Activated CD8-positive, alpha-beta memory T cell treated with anti-CD3 and anti-CD28 coated beads, Interleukin-2, amount 10 ng/mL, durations not matched to agents 7 days and 5 days (primary cell): ENCODE measurements around the gene DLG2. TPM values are rescaled to one million over a fixed set of nuclear protein-coding genes. Genes with fewer than 3 reads are reported as not detected.

Source experiments
- ATAC-seq: fragments of 150-1000 bp; cut with Tn5 transposase; one replicate; pipeline ENCODE4 v1.10.0; 2021; ENCODE audit warnings: moderate library complexity
- CTCF ChIA-PET: fragments of 350-600 bp; sonication (Branson Sonifier 250); formaldehyde crosslinking; loops from one replicate; lab custom pipeline; 2021; ENCODE audit warnings: antibody characterized with exemption; lab: Charles Lee
- DNase-seq: peaks from one replicate; pipeline ENCODE4 v3.0.0-alpha.2; 2020
- H3K27ac Mint-ChIP-seq: one replicate; pipeline ENCODE4 v1.8.0; 2021; ENCODE audit warnings: mild to moderate bottlenecking, mixed read lengths
- H3K27me3 Mint-ChIP-seq: one replicate; pipeline ENCODE4 v1.8.0; 2021; ENCODE audit warnings: mixed read lengths
- H3K36me3 Mint-ChIP-seq: one replicate; pipeline ENCODE4 v1.8.0; 2021; ENCODE audit warnings: mild to moderate bottlenecking, mixed read lengths
- H3K4me1 Mint-ChIP-seq: one replicate; pipeline ENCODE4 v1.8.0; 2021; ENCODE audit warnings: mixed read lengths
- H3K4me3 Mint-ChIP-seq: one replicate; pipeline ENCODE4 v1.8.0; 2021; ENCODE audit warnings: mild to moderate bottlenecking, moderate library complexity, mixed read lengths
- H3K9me3 Mint-ChIP-seq: one replicate; pipeline ENCODE4 v1.8.0; 2022; ENCODE audit warnings: low read depth, mixed read lengths
- total RNA-seq, 2 experiments: library from RNA; stranded (reverse); gene quantifications; one replicate each; pipeline ENCODE4 v1.2.3, GENCODE V29; 2021

The DLG2 gene
- total RNA-seq, 2 experiments from 2014 or later = 1.4 to 2.1 TPM

DNA sequence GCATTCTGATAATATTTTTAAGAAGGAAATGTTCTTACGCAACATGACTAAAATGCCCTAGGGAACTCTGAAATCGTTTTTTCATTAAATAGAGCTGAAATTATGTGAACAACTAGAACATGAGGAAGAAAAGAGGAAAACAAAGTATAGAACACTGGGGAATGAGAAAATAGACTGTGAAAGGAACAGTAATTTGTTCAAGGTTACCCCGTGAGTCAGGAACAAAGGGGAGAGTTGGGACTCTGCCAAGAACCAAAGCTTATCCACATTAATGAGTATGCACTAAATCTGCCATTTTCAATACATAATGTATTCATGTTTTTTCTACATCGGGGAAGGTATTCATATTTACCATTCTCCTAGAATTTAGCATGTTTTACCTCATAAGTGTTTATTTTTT, 1379.2 kb downstream of the DLG2 start:
- Mint-ChIP-seq H3K4me3 (no peak overlapping the region), H3K36me3 (no peaks in the 10 kb centered on the region), H3K27ac (no peak overlapping the region), H3K4me1 (no peaks in the 10 kb centered on the region), H3K9me3 (no peaks in the 10 kb centered on the region), H3K27me3 (no peaks in the 10 kb centered on the region)
- ATAC-seq (no peak), DNase-seq (no peak)
- CTCF ChIA-PET = interaction anchor here (0.6 kb wide), 1 partner anchor 254 kb away, joined by 3 read pairs; no protein-coding TSS in a partner anchor

DNA sequence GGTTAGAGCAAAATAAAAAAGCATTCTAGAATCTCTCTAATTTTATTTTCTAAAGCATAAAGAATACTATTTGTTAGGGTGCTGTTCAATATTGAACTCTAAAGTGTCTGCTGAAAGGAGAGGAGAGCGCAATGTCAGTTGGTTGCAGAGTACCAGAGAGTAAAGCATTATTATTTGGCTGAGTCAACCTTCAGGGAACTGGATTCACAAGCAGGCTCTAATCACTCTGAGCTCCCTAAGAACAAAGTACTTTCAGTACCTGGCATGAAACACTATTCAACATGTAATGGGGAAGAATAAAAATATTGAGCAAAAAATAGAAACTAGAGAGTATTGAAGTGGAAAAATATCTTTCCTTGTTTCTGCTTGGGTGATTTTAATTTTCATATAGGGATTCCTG, 1380.0 kb downstream of the DLG2 start:
- no peaks in the 10 kb centered on the region for H3K4me1 Mint-ChIP-seq
- CTCF ChIA-PET = no interaction called here
- no peaks in the 10 kb centered on the region for H3K36me3 Mint-ChIP-seq
- no peaks in the 10 kb centered on the region for H3K9me3 Mint-ChIP-seq
- no peak overlapping the region for H3K27ac Mint-ChIP-seq
- H3K4me3 Mint-ChIP-seq = no peak overlapping the region
- DNase-seq (no peak), ATAC-seq (no peak)
- H3K27me3 Mint-ChIP-seq = no peaks in the 10 kb centered on the region

DNA sequence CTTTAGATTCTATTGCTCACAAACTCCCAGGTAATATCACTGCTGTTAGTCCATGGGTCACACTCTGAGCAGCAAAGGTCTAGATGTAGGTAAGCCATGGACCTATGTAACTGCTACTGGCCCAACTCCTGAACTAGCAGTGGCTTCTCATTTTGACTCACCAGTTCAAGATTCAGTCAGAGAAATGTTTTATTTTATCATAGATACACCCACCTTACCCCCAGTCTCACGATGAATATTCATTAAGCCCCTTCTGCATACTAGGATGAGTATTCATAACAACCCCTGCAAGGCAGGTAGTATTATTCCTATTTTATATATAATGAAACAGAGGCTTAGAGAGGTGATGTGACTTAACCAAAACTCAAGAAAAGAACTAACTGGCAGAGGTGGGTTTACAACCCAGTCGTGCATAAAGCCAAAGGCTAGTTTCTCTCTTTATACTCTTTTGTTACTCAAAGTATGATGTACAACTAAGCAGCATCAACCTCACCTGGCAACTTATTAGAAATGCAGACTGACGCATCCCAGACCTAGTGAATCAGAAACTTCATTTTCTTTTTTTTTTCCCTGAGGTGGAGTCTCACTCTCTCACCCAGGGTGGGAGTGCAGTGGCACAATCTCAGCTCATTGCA, 1383.4 kb downstream of the DLG2 start:
- Mint-ChIP-seq H3K4me1 (no peaks in the 10 kb centered on the region), H3K36me3 (no peaks in the 10 kb centered on the region), H3K4me3 (no peak overlapping the region), H3K9me3 (no peaks in the 10 kb centered on the region), H3K27me3 (no peaks in the 10 kb centered on the region), H3K27ac (no peak overlapping the region)
- CTCF ChIA-PET = no interaction called here
- ATAC-seq (no peak), DNase-seq (no peak)

DNA sequence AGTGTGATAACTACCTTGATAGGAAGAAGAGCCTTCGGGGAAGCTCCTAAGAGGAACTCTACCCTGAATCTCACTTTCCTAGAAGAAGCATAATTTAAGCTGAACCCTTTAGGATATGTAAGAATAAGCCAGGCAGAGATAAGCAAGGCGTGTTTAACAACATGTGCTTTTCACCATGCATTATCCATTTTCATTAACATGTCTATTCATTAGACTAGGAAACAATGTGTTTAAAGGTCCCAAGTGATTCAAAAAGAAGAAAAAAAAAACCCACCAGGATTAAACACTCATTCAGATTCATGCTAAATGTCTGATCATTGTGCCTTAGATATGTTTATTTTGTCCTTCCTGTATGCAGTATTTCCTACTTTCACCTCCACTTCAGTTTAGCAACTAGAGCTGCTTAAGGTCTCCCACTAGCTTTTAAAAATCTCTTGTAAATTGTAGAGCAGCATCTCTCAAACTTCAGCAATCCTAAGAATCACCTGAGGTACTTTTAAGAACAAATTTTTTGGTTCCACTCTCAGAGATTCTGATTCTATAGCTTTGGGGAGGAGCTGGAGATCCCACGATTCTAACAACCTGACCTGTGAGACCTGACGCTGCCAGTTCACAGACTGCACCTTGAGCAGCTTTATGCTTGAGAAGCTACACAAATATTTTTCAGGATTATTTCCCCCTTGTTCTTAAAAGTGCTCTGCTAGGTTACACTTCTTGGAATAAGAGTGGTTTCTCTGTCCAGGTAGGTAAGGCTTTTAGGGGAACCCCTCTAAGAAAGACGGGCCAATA, 1385.6 kb downstream of the DLG2 start:
- Mint-ChIP-seq H3K27me3 (no peaks in the 10 kb centered on the region), H3K4me3 (no peak overlapping the region), H3K27ac (no peak overlapping the region), H3K4me1 (no peaks in the 10 kb centered on the region), H3K9me3 (peaks cover 4% of the 10 kb centered on the region), H3K36me3 (no peaks in the 10 kb centered on the region)
- CTCF ChIA-PET = interaction anchor here (0.6 kb wide), 1 partner anchor 703 kb away, joined by 3 read pairs; no protein-coding TSS in a partner anchor
- ATAC-seq (no peak), DNase-seq (no peak)

DNA sequence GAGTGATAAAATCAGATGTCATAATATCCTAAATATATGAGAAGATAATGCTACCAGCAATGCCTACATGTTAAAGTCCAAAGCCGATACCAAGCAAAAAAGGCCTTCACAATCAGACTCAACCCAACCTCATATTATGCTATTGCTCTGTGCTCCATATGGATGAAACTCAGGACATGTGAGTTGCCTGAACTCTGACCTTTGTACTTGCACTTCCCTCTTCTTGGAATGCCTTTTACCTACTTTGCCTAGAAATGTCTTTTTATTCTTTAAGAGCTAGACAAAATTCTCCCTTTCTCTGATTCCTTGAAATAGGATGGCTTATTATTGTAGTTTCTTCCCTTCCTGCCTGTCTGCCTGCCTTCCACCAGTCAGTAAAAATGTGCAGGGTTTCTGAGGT, 1386.3 kb downstream of the DLG2 start:
- Mint-ChIP-seq H3K27ac (no peak overlapping the region), H3K9me3 (peaks cover 4% of the 10 kb centered on the region), H3K4me3 (no peak overlapping the region), H3K27me3 (no peaks in the 10 kb centered on the region), H3K4me1 (no peaks in the 10 kb centered on the region), H3K36me3 (no peaks in the 10 kb centered on the region)
- CTCF ChIA-PET = interaction anchor here (0.6 kb wide), 1 partner anchor 703 kb away, joined by 3 read pairs; no protein-coding TSS in a partner anchor
- DNase-seq (no peak), ATAC-seq (no peak)

DNA sequence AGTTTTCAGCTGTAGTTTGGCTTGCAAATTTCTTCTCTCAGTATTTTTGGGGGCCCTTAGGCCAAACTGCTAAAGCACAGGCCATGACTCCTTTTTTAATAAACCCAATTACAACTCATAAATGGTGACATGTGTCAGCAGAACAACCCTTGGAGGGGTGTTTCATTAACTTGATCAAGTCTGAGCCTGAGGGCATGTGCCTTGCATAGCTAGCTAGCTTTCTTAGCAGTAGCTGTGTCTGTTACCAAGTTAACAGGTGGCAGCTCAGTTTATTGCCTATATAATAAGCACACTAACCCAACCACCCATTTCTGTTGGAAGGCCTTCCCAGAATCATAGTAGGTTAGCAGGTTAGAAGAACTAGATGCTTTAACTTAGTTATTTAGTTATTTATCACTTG, 1390.7 kb downstream of the DLG2 start:
- H3K4me3 Mint-ChIP-seq = no peak overlapping the region
- ATAC-seq (no peak), DNase-seq (no peak)
- H3K27me3 Mint-ChIP-seq = no peaks in the 10 kb centered on the region
- H3K4me1 Mint-ChIP-seq = no peaks in the 10 kb centered on the region
- peaks cover 4% of the 10 kb centered on the region for H3K9me3 Mint-ChIP-seq
- no peaks in the 10 kb centered on the region for H3K36me3 Mint-ChIP-seq
- no peak overlapping the region for H3K27ac Mint-ChIP-seq
- CTCF ChIA-PET = no interaction called here

DNA sequence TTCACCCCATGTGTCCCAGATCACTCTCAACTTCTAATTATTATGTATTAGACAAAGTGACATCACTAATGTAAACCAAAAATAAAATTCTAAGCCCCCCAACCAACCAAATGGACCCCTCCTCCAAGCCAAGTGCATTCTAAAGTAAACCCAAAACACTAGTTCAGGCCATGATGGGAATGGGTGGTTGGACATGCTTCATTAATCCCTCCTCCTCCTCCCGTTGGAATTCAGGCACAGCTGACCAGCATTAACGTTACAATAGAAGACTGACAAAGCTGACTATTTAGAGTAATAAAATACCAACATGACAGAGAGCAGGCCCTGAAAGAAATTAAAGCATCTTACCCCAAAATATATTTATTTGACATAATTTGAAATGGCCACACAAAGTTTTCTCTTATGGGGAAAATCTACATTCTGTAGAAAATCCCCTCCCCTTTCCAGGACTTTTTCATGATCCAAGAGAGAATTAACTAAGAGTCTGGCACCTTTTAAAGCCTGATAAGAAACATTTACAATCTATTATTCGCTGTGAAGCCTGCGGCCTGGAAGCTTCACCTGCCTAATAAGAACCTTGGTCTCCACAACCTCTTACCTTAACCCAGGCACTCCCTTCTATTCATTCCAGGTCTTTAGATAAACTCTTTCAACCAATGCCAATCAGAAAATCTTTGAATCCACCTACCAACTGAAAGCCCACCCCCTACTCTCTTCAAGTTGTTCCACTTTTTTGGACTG, 1392.5 kb downstream of the DLG2 start:
- CTCF ChIA-PET = no interaction called here
- H3K27me3 Mint-ChIP-seq = no peaks in the 10 kb centered on the region

DNA sequence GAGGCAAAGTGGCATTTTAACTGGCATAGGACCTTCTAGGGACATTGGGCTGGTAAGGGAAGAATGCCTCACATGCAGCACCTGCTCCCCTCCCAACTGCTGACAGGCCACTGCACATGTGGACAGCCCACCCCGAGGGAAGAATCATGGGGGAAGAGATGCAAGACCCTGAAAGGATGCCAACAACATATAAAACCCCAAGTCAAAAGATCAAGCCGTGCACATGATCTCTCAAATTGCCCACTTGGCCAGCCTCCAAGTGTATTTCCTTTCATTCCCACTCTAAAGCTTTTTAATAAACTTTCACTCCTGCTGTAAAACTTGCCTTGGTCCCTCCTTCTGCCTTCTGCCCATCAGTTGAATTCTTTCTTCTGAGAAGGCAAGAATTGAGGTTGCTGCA, 1393.1 kb downstream of the DLG2 start:
- CTCF ChIA-PET = no interaction called here
- DNase-seq = no peak
- no peak overlapping the region for H3K27ac Mint-ChIP-seq
- no peaks in the 10 kb centered on the region for H3K36me3 Mint-ChIP-seq
- no peak for ATAC-seq
- H3K27me3 Mint-ChIP-seq = no peaks in the 10 kb centered on the region
- H3K9me3 Mint-ChIP-seq = peaks cover 6% of the 10 kb centered on the region
- no peak overlapping the region for H3K4me3 Mint-ChIP-seq
- no peaks in the 10 kb centered on the region for H3K4me1 Mint-ChIP-seq

More for the DNA sequence above, 1392.5 kb downstream of the DLG2 start:
- Mint-ChIP-seq H3K4me3 (no peak overlapping the region), H3K4me1 (no peaks in the 10 kb centered on the region), H3K36me3 (no peaks in the 10 kb centered on the region), H3K9me3 (peaks cover 6% of the 10 kb centered on the region), H3K27ac (no peak overlapping the region)
- no peak for ATAC-seq
- DNase-seq = no peak

DNA sequence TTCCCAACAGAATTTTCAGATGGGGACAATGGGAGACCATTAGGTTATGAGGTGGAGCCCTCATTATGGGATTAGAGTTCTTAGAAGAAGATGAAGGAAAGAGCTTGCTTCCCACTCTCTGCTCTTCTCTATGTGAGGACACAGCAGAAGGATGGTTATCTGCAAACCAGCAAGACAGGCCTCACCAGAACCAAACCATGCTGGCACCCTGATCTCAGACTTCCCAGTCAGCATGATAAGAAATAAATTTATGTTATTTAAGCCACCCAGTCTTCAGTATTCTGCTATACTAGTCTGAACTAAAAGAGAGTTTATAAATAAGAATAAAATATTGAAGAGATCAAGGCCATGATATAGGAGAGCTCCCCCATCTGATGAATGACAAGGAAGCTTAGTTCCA, 1394.6 kb downstream of the DLG2 start:
- Mint-ChIP-seq H3K27me3 (no peaks in the 10 kb centered on the region), H3K4me1 (no peaks in the 10 kb centered on the region), H3K9me3 (peaks cover 8% of the 10 kb centered on the region), H3K27ac (no peak overlapping the region), H3K4me3 (no peak overlapping the region), H3K36me3 (no peaks in the 10 kb centered on the region)
- no peak for ATAC-seq
- DNase-seq = no peak
- CTCF ChIA-PET = no interaction called here

DNA sequence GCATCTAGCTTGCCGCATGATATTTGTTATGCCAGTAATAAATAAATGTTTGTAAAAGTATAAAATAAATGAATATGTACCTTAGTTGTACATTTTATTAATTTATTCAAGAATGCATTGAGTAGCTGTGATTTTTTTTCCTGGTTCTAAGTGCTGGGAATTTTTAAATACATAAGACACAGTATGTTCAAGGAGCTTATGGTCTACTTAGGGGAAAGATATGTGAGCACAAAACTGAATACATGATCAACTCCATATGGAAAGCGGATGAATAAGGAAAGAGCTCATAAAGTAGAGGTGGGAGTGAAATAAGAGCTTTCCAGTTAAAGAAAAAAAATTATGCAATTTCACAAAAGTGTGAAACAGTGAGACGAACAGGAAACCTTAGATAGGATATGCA, 1396.7 kb downstream of the DLG2 start:
- H3K27ac Mint-ChIP-seq = no peak overlapping the region
- CTCF ChIA-PET = no interaction called here
- H3K27me3 Mint-ChIP-seq = no peaks in the 10 kb centered on the region
- no peaks in the 10 kb centered on the region for H3K4me1 Mint-ChIP-seq
- H3K4me3 Mint-ChIP-seq = no peak overlapping the region
- peaks cover 6% of the 10 kb centered on the region for H3K9me3 Mint-ChIP-seq
- no peaks in the 10 kb centered on the region for H3K36me3 Mint-ChIP-seq
- DNase-seq = no peak
- no peak for ATAC-seq

DNA sequence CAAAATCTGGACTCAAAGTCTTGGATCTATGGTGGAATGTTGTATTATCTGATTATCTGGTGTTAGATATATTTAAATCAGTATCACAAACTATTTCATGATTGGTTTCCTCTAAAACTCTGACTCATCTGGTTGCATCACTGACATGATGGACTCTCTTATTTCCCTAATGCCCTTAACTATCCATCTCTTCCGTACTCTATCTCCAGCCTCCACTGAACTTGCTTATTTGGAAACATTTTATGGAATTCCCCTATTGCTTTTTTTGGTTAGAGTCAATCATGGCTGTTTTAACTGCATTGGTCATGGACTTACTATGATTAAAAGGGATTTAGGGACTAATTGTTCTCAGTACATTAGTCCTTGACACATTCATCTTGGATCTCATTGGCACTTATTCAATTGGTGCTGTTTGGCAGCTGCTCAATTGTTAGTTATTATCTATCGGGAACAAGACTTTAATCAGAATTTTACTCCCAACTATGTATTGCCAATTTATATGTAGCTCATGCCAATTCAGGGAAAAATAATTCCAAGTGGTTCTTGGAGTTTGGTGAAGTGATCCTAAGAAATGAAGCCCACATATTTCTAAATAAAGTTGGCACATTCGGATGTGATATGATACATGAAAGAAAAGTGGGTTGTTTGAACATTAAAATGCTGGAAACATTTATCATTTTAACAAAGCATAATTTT, 1399.0 kb downstream of the DLG2 start:
- Mint-ChIP-seq H3K36me3 (no peaks in the 10 kb centered on the region), H3K9me3 (peaks cover 9% of the 10 kb centered on the region), H3K27ac (no peak overlapping the region), H3K4me1 (no peaks in the 10 kb centered on the region), H3K4me3 (no peak overlapping the region), H3K27me3 (no peaks in the 10 kb centered on the region)
- CTCF ChIA-PET = no interaction called here
- no peak for ATAC-seq
- no peak for DNase-seq

DNA sequence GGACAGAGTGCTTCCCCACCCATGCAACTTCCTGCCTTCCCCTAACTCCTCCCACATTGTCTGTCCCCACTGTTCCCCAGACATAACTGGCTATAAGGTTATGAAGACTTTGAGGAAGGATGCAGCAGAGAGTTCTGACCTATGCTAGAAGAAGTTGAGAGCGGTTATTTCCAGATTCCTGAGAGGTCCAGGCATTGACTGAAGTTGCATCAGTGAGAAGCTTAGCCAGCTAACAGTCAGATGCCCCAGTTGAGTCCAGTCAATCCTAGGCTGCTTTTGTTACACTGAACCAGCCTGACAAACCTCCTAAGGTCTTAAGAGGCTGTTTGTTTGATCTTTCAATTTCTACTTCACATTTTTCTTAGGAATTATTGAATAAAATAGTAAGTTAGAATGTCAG, 1403.1 kb downstream of the DLG2 start:
- Mint-ChIP-seq H3K27ac (no peak overlapping the region), H3K27me3 (no peaks in the 10 kb centered on the region), H3K36me3 (no peaks in the 10 kb centered on the region), H3K4me1 (no peaks in the 10 kb centered on the region), H3K9me3 (peaks cover 8% of the 10 kb centered on the region), H3K4me3 (no peak overlapping the region)
- CTCF ChIA-PET = no interaction called here
- ATAC-seq (no peak), DNase-seq (no peak)

DNA sequence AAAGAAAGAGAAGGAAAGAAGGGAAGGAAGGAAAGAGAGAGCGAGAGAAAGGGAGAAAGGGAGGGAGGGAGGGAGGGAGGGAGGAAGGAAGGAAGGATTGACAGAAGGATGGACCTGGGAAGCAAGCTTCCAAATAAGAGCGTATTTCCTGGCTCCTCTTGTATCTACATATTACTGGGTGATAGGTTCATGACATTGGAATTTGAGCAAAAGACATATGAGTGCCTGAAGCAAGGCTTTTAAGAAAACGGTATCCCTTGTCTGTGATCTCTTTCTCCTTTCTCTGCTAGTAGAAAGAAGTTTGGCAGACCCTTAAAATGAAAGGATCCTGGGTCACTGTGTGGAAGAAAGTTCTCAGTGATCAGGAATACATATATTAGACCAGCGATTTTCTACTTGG, 1408.8 kb downstream of the DLG2 start:
- Mint-ChIP-seq H3K4me1 (no peaks in the 10 kb centered on the region), H3K4me3 (no peak overlapping the region), H3K9me3 (peaks cover 5% of the 10 kb centered on the region), H3K27ac (no peak overlapping the region), H3K27me3 (no peaks in the 10 kb centered on the region), H3K36me3 (no peaks in the 10 kb centered on the region)
- no peak for DNase-seq
- CTCF ChIA-PET = no interaction called here
- no peak for ATAC-seq
